HG03378 (cell line): ENCODE measurements around the gene PRDX4.
"Not testable (repeated sequence)": the region's sequence is repeated elsewhere in the genome, so short reads cannot be mapped to it uniquely, and the experiment has no call there.

ENCODE experiments used
- ATAC-seq: cut with Tn5 transposase; IDR thresholded peaks from one replicate; pipeline ENCODE4 v1.9.1; 2021; ENCODE audit warnings: mild to moderate bottlenecking, moderate library complexity; ENCODE audit not compliant: unreplicated experiment

PRDX4 gene

DNA sequence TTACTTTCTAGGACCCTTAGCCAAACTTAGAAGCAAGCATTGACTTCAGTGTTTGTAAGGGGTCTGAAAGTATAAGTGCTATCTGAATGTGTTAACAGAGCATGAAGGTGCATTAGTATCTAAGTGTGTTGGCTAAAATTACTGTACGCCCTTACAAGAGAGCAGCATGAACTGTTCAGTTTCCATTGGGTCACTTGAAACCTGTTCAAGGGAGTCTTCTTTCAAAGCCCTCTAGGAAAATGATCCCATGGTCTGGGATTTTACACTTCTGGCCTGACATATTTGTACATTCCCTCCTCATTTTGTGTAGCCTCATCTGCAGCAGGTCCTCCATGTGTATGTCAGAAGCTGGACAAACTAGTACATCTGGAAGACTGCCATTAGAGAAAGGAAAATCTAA is 3.2 kb downstream of the PRDX4 start:
- no peak for ATAC-seq

GRCh38 chrX:23673108-23673507 is 5.8 kb downstream of the PRDX4 start:
- no peak for ATAC-seq

- ATAC-seq, result not testable (repeated sequence)
Measured at GRCh38 chrX:23676486-23676885, 9.2 kb downstream of the PRDX4 start.

- no peak for ATAC-seq
Measured at GRCh38 chrX:23692166-23692565, 24.9 kb downstream of the PRDX4 start.

- no peak for ATAC-seq
Measured at GRCh38 chrX:23694606-23695005, 27.3 kb downstream of the PRDX4 start.

DNA sequence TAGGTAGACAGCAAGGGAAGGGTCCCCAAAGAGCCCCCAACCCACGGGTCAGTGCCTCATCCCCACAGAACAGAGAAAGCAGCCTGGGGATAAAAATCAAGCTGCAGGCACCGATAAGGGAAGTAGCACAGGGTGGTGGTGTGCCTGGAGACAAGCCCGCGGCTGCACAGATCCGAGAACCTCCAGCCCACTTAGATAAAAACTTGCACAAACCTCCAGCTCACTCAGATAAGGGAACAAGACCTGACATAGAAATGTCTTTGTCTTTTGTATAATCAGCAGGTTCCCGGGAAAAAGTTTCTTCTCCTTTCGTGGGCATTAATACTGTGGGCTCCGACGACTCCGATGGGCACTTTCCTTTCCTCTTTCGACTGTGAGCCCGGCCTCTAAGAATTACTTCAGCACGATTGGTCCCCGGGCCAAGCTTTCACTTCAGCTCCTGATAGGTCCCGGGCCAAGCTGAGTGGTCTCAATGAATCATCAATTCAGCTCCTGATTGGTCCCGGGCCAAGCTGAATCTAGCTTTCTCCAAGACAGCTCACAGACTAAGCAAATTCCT is 32.4 kb downstream of the PRDX4 start:
- peak; percentile 72 for ATAC-seq

DNA sequence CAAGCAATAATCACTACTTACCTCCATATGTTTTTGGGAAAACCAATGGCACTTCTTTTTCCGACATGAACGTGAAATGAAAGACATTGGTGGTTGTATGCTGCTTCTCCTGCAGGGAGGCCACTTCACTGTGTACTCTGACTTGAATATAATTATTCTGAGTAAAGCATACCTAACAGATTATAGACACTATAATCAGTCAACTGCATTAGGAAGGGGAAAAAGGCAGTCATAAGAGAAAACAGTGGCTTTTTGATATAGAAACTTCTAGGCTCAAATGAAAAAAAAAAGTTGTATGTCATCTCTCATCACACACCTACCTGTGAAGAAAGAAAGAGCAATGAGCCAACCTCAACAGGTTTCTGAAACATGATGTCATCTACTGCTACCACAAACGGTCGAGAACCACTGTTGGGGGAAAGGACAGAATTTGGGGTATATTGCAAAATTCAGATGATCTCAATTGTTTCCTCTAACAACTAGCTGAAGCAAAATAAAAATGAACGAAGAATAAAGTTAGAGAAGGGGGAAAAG is 37.4 kb downstream of the PRDX4 start:
- no peak for ATAC-seq

GRCh38 chrX:23705235-23705634 is 37.9 kb downstream of the PRDX4 start:
- no peak for ATAC-seq

GRCh38 chrX:23720117-23720677 is 52.9 kb downstream of the PRDX4 start:
- no peak for ATAC-seq

- ATAC-seq, result no peak
Measured at GRCh38 chrX:23726191-23726590, 58.9 kb downstream of the PRDX4 start.

DNA sequence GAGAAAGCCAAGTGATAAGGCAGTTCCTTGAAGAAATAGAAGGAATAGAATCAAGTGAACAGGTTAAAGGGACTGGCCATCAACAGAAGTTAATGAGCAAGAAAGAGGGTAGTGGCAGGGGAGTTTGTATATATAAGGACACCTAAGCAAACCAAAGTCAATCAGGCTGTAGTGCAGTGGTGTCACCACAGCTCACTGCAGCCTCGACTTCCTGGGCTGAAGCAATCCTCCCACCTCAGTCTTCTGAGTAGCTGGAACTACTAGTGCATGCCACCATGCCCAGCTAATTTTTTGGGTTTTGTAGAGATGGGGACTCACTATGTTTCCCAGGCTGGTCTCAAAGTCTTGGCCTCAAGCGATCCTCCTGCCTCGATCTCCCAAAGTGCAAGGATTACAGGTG is 59.9 kb downstream of the PRDX4 start:
- no peak for ATAC-seq

DNA sequence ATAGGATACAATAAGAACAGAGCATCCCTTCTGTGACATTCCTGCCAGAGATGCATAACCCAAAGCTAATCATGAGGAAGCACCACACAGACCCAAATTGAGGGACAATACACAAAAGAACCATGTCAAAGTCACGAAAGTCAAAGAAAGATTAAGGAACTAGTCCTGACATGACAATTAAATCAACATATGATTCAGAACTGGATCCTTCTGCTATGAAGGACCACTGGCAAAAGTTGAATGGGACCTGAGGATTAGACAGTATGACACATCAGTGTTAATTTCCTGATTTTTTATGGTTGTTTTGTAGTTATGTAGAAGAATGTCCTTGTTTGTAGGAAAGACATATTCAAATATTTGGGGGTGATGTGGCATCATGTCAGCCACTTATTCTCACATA is 61.9 kb downstream of the PRDX4 start:
- ATAC-seq, result no peak

DNA sequence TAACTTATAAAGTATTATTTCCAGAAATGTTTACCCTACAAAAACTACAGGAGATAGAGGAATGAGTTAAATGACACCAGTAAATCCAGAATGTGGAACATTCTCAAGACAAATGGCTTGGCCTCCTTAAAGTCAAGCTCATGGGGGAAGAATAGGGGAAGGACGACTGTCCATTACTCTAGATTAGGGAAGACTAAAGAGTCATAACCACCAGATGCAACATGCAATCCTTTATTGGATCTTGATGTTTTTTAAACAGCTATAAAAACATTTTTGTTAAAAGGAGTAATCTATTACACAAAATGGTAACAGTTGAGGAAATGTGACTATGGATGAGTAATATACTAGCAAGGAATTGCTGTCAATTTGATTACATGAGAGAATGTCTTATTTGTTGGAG is 64.7 kb downstream of the PRDX4 start:
- ATAC-seq, result no peak

GRCh38 chrX:23732704-23733103 is 65.4 kb downstream of the PRDX4 start:
- ATAC-seq, result peak; percentile 93
